ENCODE data around the gene TNNI2.

DNA sequence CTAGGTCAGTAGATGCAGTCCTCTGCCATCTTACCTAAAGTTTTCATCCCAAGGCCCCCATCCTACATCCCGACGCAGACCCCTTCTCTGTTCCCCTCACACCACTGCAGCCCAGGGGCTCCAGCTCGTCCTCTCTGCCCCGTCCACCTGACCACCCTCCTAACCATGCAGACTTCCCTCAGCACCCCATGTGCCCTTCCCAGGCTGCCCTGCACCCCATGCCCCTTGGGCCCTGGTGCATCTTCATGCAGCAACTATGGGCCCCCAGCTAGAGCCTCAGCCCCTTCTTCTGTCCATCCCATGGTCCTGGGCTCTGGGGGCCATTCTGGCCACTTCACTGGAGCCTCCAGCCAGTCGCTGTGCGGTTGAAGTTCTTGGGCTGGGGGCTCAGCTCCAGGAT, 50.0 kb downstream of the TNNI2 start:
- TF ChIP-seq JUN (IDR thresholded peaks at IDR 0.05; ENCODE audit: borderline replicate concordance, insufficient read depth, insufficient read length, low read depth), result no peak
- TF ChIP-seq, protein P1, sequence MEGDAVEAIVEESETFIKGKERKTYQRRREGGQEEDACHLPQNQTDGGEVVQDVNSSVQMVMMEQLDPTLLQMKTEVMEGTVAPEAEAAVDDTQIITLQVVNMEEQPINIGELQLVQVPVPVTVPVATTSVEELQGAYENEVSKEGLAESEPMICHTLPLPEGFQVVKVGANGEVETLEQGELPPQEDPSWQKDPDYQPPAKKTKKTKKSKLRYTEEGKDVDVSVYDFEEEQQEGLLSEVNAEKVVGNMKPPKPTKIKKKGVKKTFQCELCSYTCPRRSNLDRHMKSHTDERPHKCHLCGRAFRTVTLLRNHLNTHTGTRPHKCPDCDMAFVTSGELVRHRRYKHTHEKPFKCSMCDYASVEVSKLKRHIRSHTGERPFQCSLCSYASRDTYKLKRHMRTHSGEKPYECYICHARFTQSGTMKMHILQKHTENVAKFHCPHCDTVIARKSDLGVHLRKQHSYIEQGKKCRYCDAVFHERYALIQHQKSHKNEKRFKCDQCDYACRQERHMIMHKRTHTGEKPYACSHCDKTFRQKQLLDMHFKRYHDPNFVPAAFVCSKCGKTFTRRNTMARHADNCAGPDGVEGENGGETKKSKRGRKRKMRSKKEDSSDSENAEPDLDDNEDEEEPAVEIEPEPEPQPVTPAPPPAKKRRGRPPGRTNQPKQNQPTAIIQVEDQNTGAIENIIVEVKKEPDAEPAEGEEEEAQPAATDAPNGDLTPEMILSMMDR (IDR thresholded peaks at IDR 0.05; ENCODE audit: extremely low read depth in 1 of 2, insufficient read depth in 1 of 2, low read depth in 1 of 2, low read length in 2 of 2), result no peak
- TF ChIP-seq, protein P2, sequence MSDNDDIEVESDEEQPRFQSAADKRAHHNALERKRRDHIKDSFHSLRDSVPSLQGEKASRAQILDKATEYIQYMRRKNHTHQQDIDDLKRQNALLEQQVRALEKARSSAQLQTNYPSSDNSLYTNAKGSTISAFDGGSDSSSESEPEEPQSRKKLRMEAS (IDR thresholded peaks at IDR 0.05; ENCODE audit: insufficient read depth, insufficient read length), result no peak
- TF ChIP-seq POLR2A (IDR thresholded peaks at IDR 0.05; ENCODE audit: low read depth, low read length), result no peak
